ENCODE results near the gene UBE2E2.

GRCh38 chr3:23468203-23468602 is 265.1 kb downstream of the UBE2E2 start:
- TF ChIP-seq CTCF (IDR thresholded peaks at IDR 0.05) (no peak), EZH2phosphoT487 (IDR thresholded peaks at IDR 0.05) (no peak), EZH2 (IDR thresholded peaks at IDR 0.05) (no peak)
